GM23338 (cell line): ENCODE measurements around the gene G6PC2. TPM values are rescaled to one million over a fixed set of nuclear protein-coding genes. Genes with fewer than 3 reads are reported as not detected.
A peak's percentile ranks its signal among the peaks of the same experiment; 100 is the strongest.

Source experiments
- ATAC-seq: fragments of 200-7000 bp; cut with Tn5 transposase; 3 replicates; pipeline ENCODE4 v1.9.1; 2020
- DNase-seq: peaks from one replicate; pipeline ENCODE4 v3.0.0-alpha.2; 2015; ENCODE audit warnings: low spot score
- H2AFZ ChIP-seq: fragments of 200-600 bp; sonication (generic); 2 replicates; pipeline ENCODE4 v1.8.0; 2016; ENCODE audit warnings: antibody characterized with exemption, mild to moderate bottlenecking, moderate library complexity
- H3F3A ChIP-seq: fragments of 200-600 bp; sonication (generic); replicated peaks from 2 replicates; pipeline ENCODE4 v1.8.0; 2017; ENCODE audit warnings: antibody characterized with exemption, mixed run types, low read depth
- H3K27ac ChIP-seq: fragments of 200-600 bp; sonication (generic); 2 replicates; pipeline ENCODE4 v1.6.1; 2016; ENCODE audit warnings: low read depth
- H3K27me3 ChIP-seq: fragments of 200-600 bp; sonication (generic); 2 replicates; pipeline ENCODE4 v1.8.0; 2016; ENCODE audit warnings: mild to moderate bottlenecking, mixed run types, moderate library complexity; ENCODE audit not compliant: insufficient read depth
- H3K36me3 ChIP-seq: fragments of 200-600 bp; sonication (generic); 2 replicates; pipeline ENCODE4 v1.8.0; 2016; ENCODE audit warnings: mild to moderate bottlenecking; ENCODE audit not compliant: insufficient read depth
- H3K4me1 ChIP-seq: fragments of 200-600 bp; sonication (generic); 2 replicates; pipeline ENCODE4 v1.8.0; 2016; ENCODE audit warnings: mild to moderate bottlenecking, moderate library complexity; ENCODE audit not compliant: insufficient read depth
- H3K4me2 ChIP-seq: fragments of 200-600 bp; sonication (generic); 2 replicates; pipeline ENCODE4 v1.7.1; 2017; ENCODE audit warnings: mixed run types
- H3K4me3 ChIP-seq: fragments of 200-600 bp; sonication (generic); 2 replicates; pipeline ENCODE4 v1.6.1; 2016; ENCODE audit warnings: mixed run types
- H3K79me2 ChIP-seq: fragments of 200-600 bp; sonication (generic); replicated peaks from 2 replicates; pipeline ENCODE4 v1.8.0; 2017; ENCODE audit warnings: mild to moderate bottlenecking; ENCODE audit not compliant: insufficient read depth
- H3K9me2 ChIP-seq: fragments of 200-600 bp; sonication (generic); 2 replicates; pipeline ENCODE4 v1.8.0; 2017; ENCODE audit not compliant: insufficient read depth
- H4K20me1 ChIP-seq: fragments of 200-600 bp; sonication (generic); replicated peaks from 2 replicates; pipeline ENCODE4 v1.8.0; 2017; ENCODE audit warnings: mild to moderate bottlenecking; ENCODE audit not compliant: insufficient read depth
- H3K27ac Mint-ChIP-seq: 2 replicates; pipeline ENCODE4 v1.8.0; 2020; ENCODE audit warnings: inconsistent platforms, mild to moderate bottlenecking, moderate library complexity, mixed read lengths
- H3K27me3 Mint-ChIP-seq: 3 replicates; pipeline ENCODE4 v1.8.0; 2022; ENCODE audit warnings: low read depth, mild to moderate bottlenecking, moderate library complexity, mixed read lengths, inconsistent platforms; ENCODE audit not compliant: insufficient read depth, poor library complexity
- H3K36me3 Mint-ChIP-seq: 3 replicates; pipeline ENCODE4 v1.8.0; 2021; ENCODE audit warnings: low read depth, mild to moderate bottlenecking, inconsistent platforms, moderate library complexity, mixed read lengths
- H3K4me1 Mint-ChIP-seq: 3 replicates; pipeline ENCODE4 v1.8.0; 2020; ENCODE audit warnings: mild to moderate bottlenecking, inconsistent platforms, mixed read lengths
- H3K4me3 Mint-ChIP-seq: 3 replicates; pipeline ENCODE4 v1.8.0; 2021; ENCODE audit warnings: moderate library complexity, mild to moderate bottlenecking, inconsistent platforms, mixed read lengths
- H3K9me3 Mint-ChIP-seq: 3 replicates; pipeline ENCODE4 v1.8.0; 2020; ENCODE audit warnings: moderate library complexity, mild to moderate bottlenecking, inconsistent platforms, mixed read lengths
- CREB1 ChIP-seq: fragments of 250-450 bp; sonication (Bioruptor Pico); IDR thresholded peaks from 2 replicates; pipeline ENCODE4 v1.5.0; 2020; ENCODE audit warnings: low read depth, mild to moderate bottlenecking, moderate library complexity
- ETS1 ChIP-seq: IDR thresholded peaks from 2 replicates; pipeline ENCODE4 v1.6.1; 2016; ENCODE audit warnings: antibody characterized with exemption
- EZH2 ChIP-seq: fragments of 200-600 bp; sonication (generic); IDR thresholded peaks from one replicate; pipeline ENCODE4 v1.8.0; 2017; ENCODE audit warnings: antibody characterized with exemption, mild to moderate bottlenecking, low read depth; ENCODE audit not compliant: unreplicated experiment
- EZH2phosphoT487 ChIP-seq: fragments of 200-600 bp; sonication (generic); IDR thresholded peaks from one replicate; pipeline ENCODE4 v1.8.1; 2018; ENCODE audit warnings: antibody characterized with exemption; ENCODE audit not compliant: unreplicated experiment
- NANOG ChIP-seq: IDR thresholded peaks from 2 replicates; pipeline ENCODE4 v1.6.1; 2016; ENCODE audit warnings: antibody characterized with exemption, borderline replicate concordance
- REST ChIP-seq: IDR thresholded peaks from one replicate; pipeline ENCODE4 v1.6.1; 2018; ENCODE audit warnings: antibody characterized with exemption; ENCODE audit not compliant: unreplicated experiment
- STAT1 ChIP-seq: IDR thresholded peaks from one replicate; pipeline ENCODE4 v1.6.1; 2016; ENCODE audit warnings: antibody characterized with exemption; ENCODE audit not compliant: unreplicated experiment
- ZNF114 ChIP-seq: fragments of 250-450 bp; sonication (Bioruptor Pico); IDR thresholded peaks from 2 replicates; pipeline ENCODE4 v1.5.0; 2020; ENCODE audit warnings: mild to moderate bottlenecking, moderate library complexity
- ZNF331 ChIP-seq: fragments of 250-450 bp; sonication (Bioruptor Pico); IDR thresholded peaks from 2 replicates; pipeline ENCODE4 v1.5.0; 2020; ENCODE audit warnings: low read depth, mild to moderate bottlenecking, moderate library complexity
- ZNF462 ChIP-seq: fragments of 250-450 bp; sonication (Bioruptor Pico); IDR thresholded peaks from 2 replicates; pipeline ENCODE4 v1.5.0; 2020; ENCODE audit warnings: mild to moderate bottlenecking, moderate library complexity
- polyA plus RNA-seq: library from polyadenylated mRNA; unstranded; fragments of >200 nt; fragmentation: Nextera tagmentation; extraction: Ambion mirVana; gene quantifications from 2 replicates; pipeline ENCODE4 v1.2.1, GENCODE V29; 2016
- total RNA-seq: library from RNA; depleted of rRNA; stranded (reverse); fragments of >200 nt; shearing (Covaris generic); gene quantifications from 2 replicates; pipeline ENCODE4 v1.2.3, GENCODE V29; 2014

G6PC2 gene
- total and polyA plus RNA-seq, 2 experiments from 2014 or later = not detected

GRCh38 chr2:168912466-168912865 lies 11.4 kb downstream of the G6PC2 start (continued):
- TF ChIP-seq ZNF462 (CRISPR knock-in tag) (no peak), STAT1 (no peak), ETS1 (no peak), ZNF331 (CRISPR knock-in tag) (no peak), NANOG (no peak)

GRCh38 chr2:168912901-168913369 lies 11.8 kb downstream of the G6PC2 start:
- H3K9me3 Mint-ChIP-seq = peaks cover 11% of the 10 kb centered on the region; the same call in 2 of the 3 replicates
- no peaks in the 10 kb centered on the region for H4K20me1 ChIP-seq
- peak overlapping the region; percentile 82 for H2AFZ ChIP-seq
- H3K4me3 Mint-ChIP-seq = peak overlapping the region; percentile 46; the same call in 2 of the 3 replicates
- H3K4me1 ChIP-seq = peaks cover 58% of the 10 kb centered on the region
- ATAC-seq = peak; percentile 87
- peak overlapping the region; percentile 68 for H3K4me2 ChIP-seq
- no peak overlapping the region for H3K27ac Mint-ChIP-seq
- peak overlapping the region; percentile 42 for H3K4me3 ChIP-seq
- no peaks in the 10 kb centered on the region for H3K79me2 ChIP-seq
- H3K9me2 ChIP-seq = 0 out of 2 replicates have a peak, but pooled peaks cover 4% of the 10 kb centered on the region
- peaks cover 8% of the 10 kb centered on the region; the same call in 1 of the 2 replicates for H3K27me3 ChIP-seq
- 0 out of 2 replicates have a peak, but pooled peaks cover 6% of the 10 kb centered on the region for H3F3A ChIP-seq
- H3K36me3 ChIP-seq = peaks cover 9% of the 10 kb centered on the region; the same call in 1 of the 2 replicates
- peak; percentile 72 for DNase-seq
- H3K27me3 Mint-ChIP-seq = peaks cover 16% of the 10 kb centered on the region
- H3K4me1 Mint-ChIP-seq = peaks cover 52% of the 10 kb centered on the region
- H3K36me3 Mint-ChIP-seq = peaks cover 11% of the 10 kb centered on the region; the same call in 2 of the 3 replicates
- no peak overlapping the region for H3K27ac ChIP-seq
- TF ChIP-seq ETS1 = no peak
- TF ChIP-seq EZH2phosphoT487 = no peak
- no peak for TF ChIP-seq ZNF114
- no peak for TF ChIP-seq ZNF331 (CRISPR knock-in tag)
- no peak for TF ChIP-seq NANOG
- no peak for TF ChIP-seq EZH2
- TF ChIP-seq REST = no peak
- TF ChIP-seq CREB1 = no peak
- no peak for TF ChIP-seq STAT1
